Measurements from ENCODE around the gene NOC2L. TPM values are rescaled to one million over a fixed set of nuclear protein-coding genes. Genes with fewer than 3 reads are reported as not detected.

The NOC2L gene
- total RNA-seq, 1 experiment from 2014 or later: 130 TPM

DNA sequence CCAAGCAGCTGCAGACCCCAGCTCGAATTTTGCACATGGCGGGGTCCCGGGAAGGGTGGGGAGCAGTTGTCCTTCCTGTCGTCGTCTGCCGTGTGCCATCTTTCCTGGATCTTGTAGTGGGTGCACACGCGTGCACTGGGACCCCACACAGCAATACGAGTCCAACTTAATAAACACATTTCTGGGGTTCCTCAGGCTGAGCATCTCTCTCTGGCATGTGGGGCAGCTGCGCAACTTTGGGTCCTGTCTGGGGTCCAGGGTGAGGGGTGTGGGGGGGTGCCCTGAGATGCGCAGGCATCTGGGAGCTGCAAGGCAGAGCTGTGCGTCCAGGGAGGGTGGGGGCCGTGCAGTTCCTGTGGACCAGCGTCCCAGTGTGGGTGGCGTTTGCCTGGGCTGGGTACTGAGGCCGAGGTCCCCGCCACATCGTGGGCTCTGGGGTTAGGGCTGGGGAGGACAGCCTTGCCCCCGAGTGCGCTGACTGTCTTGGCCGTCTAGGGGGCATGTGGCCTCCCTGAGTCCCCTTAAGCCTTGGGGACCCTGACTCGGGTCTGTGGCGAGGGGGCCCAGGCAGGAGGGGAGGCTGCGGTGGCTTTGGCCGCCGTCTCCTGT, 6.6 kb upstream of the NOC2L start:
- H3K36me3 Mint-ChIP-seq (ENCODE audit: insufficient read depth in 1 of 3, low read depth in 3 of 3): peaks cover 0 to 26% (median 24%) of the 10 kb centered on the region in 3 experiments; a peak in 6 of 7 replicates
- no peak overlapping the region for H3K14ac ChIP-seq (ENCODE audit: insufficient read depth, low read length)
- H2BK12ac ChIP-seq (ENCODE audit: insufficient read length, low read depth, low read length): no peak overlapping the region
- H3K18ac ChIP-seq (ENCODE audit: insufficient read length, low read depth, low read length): no peak overlapping the region
- H3T11ph ChIP-seq (ENCODE audit: low read length): no peak overlapping the region
- no peaks in the 10 kb centered on the region for H3K79me1 ChIP-seq (ENCODE audit: insufficient read depth, low read depth, low read length, poor library complexity, severe bottlenecking)
- no peak overlapping the region for H2AFZ ChIP-seq (ENCODE audit: low read length)
- H2BK120ac ChIP-seq (ENCODE audit: low read depth, low read length, poor library complexity, severe bottlenecking): no peak overlapping the region
- no peak overlapping the region for H3K4ac ChIP-seq (ENCODE audit: low read depth, low read length)
- H3K4me3 Mint-ChIP-seq: no peak overlapping the region
- no peak overlapping the region for H4K8ac ChIP-seq (replicated peaks; ENCODE audit: insufficient read length, low read depth, low read length)
- no peak for DNase-seq
- H3K27me3 Mint-ChIP-seq (ENCODE audit: low read depth): peaks cover 47% of the 10 kb centered on the region
- H3K79me2 ChIP-seq (ENCODE audit: insufficient read depth, low read length): no peaks in the 10 kb centered on the region
- no peaks in the 10 kb centered on the region for H3K9me3 ChIP-seq (ENCODE audit: control insufficient read depth, low read depth, low read length)
- no peak overlapping the region for H2BK20ac ChIP-seq (ENCODE audit: low read depth, low read length, poor library complexity, severe bottlenecking)
- H3K56ac ChIP-seq (ENCODE audit: insufficient read length, low read depth, low read length): no peak overlapping the region
- H3K4me1 Mint-ChIP-seq: peaks cover 0 to 3% of the 10 kb centered on the region in 2 experiments; a peak in 1 of 4 replicates
- TF ChIP-seq, protein P1, sequence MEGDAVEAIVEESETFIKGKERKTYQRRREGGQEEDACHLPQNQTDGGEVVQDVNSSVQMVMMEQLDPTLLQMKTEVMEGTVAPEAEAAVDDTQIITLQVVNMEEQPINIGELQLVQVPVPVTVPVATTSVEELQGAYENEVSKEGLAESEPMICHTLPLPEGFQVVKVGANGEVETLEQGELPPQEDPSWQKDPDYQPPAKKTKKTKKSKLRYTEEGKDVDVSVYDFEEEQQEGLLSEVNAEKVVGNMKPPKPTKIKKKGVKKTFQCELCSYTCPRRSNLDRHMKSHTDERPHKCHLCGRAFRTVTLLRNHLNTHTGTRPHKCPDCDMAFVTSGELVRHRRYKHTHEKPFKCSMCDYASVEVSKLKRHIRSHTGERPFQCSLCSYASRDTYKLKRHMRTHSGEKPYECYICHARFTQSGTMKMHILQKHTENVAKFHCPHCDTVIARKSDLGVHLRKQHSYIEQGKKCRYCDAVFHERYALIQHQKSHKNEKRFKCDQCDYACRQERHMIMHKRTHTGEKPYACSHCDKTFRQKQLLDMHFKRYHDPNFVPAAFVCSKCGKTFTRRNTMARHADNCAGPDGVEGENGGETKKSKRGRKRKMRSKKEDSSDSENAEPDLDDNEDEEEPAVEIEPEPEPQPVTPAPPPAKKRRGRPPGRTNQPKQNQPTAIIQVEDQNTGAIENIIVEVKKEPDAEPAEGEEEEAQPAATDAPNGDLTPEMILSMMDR (conservative IDR thresholded peaks at IDR 0.05): no peak
- H3K27ac ChIP-seq (ENCODE audit: insufficient read length, low read depth, low read length): no peak overlapping the region
- H3K23me2 ChIP-seq (ENCODE audit: insufficient read length, low read depth, low read length, poor library complexity, severe bottlenecking): peaks cover 12% of the 10 kb centered on the region
- H2BK15ac ChIP-seq (ENCODE audit: low read depth, low read length): no peak overlapping the region
- H2AK5ac ChIP-seq (ENCODE audit: insufficient read length, low read length): no peak overlapping the region
- no peak overlapping the region for H4K91ac ChIP-seq (ENCODE audit: insufficient read length, low read depth, low read length)
- H3K27me3 ChIP-seq (ENCODE audit: insufficient read depth, low read length): peaks cover 11% of the 10 kb centered on the region; the same call in 1 of the 2 replicates
- H2BK5ac ChIP-seq (ENCODE audit: insufficient read length, low read length): no peak overlapping the region
- WGBS (ENCODE audit: extremely low coverage, insufficient read length, low lambda C conversion rate): no CpG with 5 or more reads among the region's 26 CpGs
- no peak overlapping the region for H3K9ac ChIP-seq (ENCODE audit: extremely low read depth, insufficient read length, low read length)
- no peak overlapping the region for H4K5ac ChIP-seq (ENCODE audit: insufficient read length, low read depth, low read length)
- no peak overlapping the region for H3K4me2 ChIP-seq (ENCODE audit: insufficient read depth, insufficient read length, low read length)
- H3K23ac ChIP-seq (ENCODE audit: insufficient read length, low read depth, low read length): no peak overlapping the region
- peaks cover 3 to 4% of the 10 kb centered on the region in 2 experiments; a peak in 3 of 5 replicates for H3K9me3 Mint-ChIP-seq
- no peaks in the 10 kb centered on the region for H3K4me1 ChIP-seq (ENCODE audit: insufficient read depth, low read length)
- no peaks in the 10 kb centered on the region for H4K20me1 ChIP-seq (ENCODE audit: control insufficient read depth, insufficient read depth, insufficient read length)
- no peak overlapping the region for H3K27ac Mint-ChIP-seq

Measured in H9 (cell line).